Measurements from ENCODE around the gene EP300. TPM values are rescaled to one million over a fixed set of nuclear protein-coding genes. Genes with fewer than 3 reads are reported as not detected.

The EP300 gene
- total RNA-seq, 1 donor from 2014 or later = 21.8 TPM

DNA sequence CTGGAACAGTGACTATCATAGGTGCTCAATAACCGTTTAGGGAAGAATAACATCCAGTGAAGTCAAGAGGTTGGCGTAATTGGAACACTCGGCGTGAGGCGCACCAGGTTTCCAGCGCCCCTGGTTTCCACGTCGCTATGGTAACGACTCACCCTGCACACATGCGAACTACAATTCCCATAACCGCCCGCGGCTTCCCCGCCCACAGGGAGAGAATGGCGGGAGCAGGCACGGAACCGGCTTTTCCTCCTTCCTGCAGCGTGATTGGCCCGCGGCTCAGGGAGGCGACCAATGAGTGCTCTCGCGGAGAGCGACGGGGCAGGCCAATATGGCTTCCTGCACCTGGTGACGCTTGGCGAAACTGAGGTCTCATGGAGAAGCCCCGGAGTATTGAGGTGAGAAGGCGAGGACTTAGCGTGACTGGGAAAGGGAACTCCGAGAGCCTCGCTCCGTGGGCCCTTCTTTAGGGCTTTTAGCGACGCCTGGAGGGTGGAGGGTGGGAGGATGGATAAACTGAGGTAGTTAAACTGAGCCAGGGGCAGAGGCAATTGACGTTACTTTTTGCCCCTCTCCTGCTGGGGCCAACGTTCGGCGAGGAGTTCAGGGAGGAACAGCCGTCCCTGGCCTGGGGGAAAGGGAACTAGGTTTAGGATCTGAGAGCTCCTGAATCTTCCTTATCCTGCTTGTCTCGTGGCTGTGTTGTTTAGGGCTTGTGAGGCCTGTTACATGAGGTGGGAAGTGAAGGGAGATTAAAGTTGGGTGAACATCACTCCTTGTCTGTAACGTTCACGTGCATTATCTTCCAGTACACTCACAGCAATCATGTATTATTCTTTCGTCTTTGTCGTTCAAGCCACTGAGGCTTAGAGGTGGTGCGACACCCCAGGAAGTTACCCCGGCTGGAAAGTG is 112.9 kb downstream of the EP300 start, which contains the start of gene L3MBTL2:
TSS of gene L3MBTL2 (plus strand) at position 321 of the 909 bp plus-strand sequence. CDS start at position 372, 51 bp downstream.
- DNase-seq (ENCODE audit: low read depth, low spot score) = peak; percentile 83

DNA sequence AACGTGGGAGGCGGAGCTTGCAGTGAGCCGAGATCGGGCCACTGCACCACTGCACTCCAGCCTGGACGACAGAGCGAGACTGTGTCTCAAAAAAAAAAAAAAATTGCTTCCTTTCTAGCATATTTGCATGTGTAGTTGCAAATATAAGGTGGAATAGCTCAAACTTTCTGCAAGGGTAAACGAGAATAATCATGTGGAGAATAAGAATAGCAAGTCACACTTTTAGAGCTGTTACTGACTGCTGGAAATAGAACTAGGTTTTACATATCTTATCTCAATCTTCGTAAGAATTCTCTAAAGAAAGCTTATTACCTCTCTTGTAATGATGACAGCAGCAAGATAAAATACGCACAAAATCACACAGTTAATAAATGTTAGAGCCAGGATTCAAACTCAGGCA is 114.3 kb downstream of the EP300 start:
- no peak for DNase-seq (ENCODE audit: low read depth, low spot score)

- DNase-seq (ENCODE audit: low read depth, low spot score) = no peak
These were observed 123.0 kb downstream of the EP300 start for GRCh38 chr22:41215409-41215808.

- no peak for DNase-seq (ENCODE audit: low read depth, low spot score)
These were observed 123.5 kb downstream of the EP300 start for GRCh38 chr22:41215926-41216325.

DNA sequence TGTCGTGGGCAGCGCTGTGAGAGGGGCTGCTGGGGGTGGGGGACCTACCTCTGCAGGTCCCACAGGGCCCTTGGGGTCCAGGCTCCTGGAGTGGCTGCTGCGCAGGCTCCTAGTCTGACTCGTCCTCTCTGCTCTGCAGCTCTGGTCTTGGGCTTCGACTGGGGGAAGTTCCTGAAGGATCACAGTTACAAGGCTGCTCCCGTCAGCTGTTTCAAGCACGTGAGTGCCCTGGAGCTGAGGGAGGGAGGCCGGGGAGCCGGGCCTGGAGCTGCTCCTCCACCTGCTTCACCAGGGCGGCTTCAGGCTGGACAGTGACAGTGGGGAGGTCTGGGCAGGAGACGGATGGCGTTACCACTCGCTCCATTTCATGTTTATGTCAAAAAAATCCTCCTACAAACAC is 124.6 kb downstream of the EP300 start:
- no peak for DNase-seq (ENCODE audit: low read depth, low spot score)

DNA sequence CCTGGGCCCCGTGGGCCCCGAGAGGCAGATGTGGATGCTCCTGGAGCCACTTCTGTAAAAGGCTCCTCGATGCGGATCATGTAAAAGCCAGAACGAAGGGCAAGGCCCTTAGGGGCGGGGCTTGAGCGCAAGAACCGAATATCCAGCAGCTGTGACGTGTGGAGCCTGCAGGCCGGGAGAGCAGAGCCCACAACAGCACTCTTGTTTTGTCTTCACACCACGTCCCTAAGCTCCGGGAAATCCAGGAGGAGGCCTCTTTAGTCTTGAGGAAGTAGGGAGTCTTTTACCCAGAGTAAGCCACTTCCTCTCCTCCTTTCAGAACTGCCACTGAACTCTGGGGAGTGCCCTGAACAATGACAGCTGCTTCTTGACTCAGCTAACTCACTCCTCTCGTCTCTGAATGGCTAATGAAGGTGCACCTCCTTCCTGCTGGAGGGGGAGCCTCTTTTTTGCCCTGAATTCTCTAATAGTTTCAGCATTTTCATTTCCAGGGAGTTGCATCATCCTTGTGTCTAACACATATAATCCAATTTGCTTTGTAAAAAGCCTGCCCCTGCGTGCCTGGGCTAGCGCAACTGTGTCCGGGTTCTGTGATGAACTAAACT is 125.3 kb downstream of the EP300 start:
- DNase-seq (ENCODE audit: low read depth, low spot score) = no peak

- DNase-seq (ENCODE audit: low read depth, low spot score) = no peak
These were observed 130.6 kb downstream of the EP300 start for GRCh38 chr22:41222846-41223507.

- DNase-seq (ENCODE audit: low read depth, low spot score) = no peak
These were observed 131.1 kb downstream of the EP300 start for GRCh38 chr22:41223535-41223934.

DNA sequence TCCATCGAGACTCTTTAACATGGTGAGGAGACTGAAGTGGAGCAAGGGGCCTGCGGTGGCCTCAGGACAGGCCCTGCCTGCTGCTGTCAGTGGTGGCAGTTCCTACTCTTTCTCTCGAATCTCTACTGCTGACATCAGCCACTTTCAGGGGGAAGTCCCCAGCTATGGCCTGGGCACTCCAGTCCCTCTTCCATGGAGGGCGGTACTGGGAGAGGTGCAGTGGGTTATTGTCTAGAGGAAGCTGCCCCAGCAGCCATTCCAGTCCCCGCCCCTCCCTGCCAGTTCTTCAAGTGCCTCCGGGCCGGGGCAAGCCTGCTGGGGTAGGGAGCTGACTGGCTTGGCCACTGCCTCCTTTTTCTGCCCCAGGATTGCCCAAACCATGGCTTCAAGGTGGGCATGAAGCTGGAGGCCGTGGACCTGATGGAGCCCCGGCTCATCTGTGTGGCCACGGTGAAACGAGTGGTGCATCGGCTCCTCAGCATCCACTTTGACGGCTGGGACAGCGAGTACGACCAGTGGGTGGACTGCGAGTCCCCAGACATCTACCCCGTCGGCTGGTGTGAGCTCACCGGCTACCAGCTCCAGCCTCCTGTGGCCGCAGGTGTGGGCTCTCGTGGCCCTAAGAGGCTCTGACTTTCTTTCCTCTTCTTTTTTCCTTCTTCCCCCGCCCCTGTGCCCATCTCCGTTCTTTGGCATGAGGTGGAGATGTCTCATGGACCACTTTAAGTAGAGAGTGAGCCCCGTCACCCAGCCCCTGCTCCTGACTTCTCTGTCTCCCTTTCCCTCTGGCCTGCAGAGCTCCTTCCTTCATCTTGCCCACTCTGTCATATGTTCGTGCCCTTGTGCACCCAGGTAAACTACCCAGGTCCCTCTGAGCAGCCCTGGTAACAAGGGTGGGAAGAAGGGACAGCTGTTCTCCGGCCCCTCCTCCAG is 134.6 kb downstream of the EP300 start:
- no peak for DNase-seq (ENCODE audit: low read depth, low spot score)

DNA sequence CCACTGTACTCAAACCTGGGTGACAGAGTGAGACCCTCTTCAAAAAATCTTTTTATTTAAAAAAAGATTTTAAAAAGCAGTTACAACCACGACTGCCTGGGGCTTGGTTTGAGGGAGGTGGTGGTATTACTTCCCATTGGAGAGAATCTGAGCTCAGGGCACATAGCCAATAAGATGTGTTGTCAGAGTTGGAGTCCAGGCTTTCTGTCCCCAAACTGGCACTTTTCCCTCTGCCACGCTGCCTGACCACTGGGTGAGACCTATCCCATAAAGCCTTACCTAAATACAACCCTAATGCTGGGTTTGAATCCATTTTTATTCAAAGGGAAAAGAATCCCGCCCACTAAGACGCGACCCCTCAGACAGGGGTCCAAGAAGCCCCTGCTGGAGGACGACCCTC is 136.8 kb downstream of the EP300 start:
- no peak for DNase-seq (ENCODE audit: low read depth, low spot score)

Other genes with a start within 250 kb of the EP300 start
- gene ST13, start 236.0 kb upstream of the EP300 start, total RNA-seq = 221 and 287 TPM in 2 replicates
- gene XPNPEP3, start 235.4 kb upstream of the EP300 start, total RNA-seq = 7.3 and 9.2 TPM in 2 replicates
- not detected in 2 replicates for gene DNAJB7, start 230.5 kb upstream of the EP300 start, total RNA-seq
- 72.7 and 80.7 TPM in 2 replicates for gene RBX1, start 141.2 kb upstream of the EP300 start, total RNA-seq
- gene L3MBTL2, start 112.7 kb downstream of the EP300 start, total RNA-seq = 30.2 and 42.8 TPM in 2 replicates
- 0.66 and 0.74 TPM in 2 replicates for gene CHADL, start 148.3 kb downstream of the EP300 start, total RNA-seq
- gene RANGAP1, start 193.6 kb downstream of the EP300 start, total RNA-seq = 120 and 191 TPM in 2 replicates
- 63.9 and 108 TPM in 2 replicates for gene ZC3H7B, start 208.9 kb downstream of the EP300 start, total RNA-seq

Data from pulmonary artery endothelial cell (primary cell).